HEK293 (cell line): ENCODE measurements around the gene TDG.

ENCODE experiments used
- ZNF350 ChIP-seq: fragments of 450-650 bp; formaldehyde crosslinking; IDR thresholded peaks from 2 replicates; pipeline ENCODE4 v1.5.0; 2017; ENCODE audit warnings: missing biosample characterization, mild to moderate bottlenecking, missing genetic modification characterization
- ZNF777 ChIP-seq: fragments of 450-650 bp; formaldehyde crosslinking; IDR thresholded peaks from 2 replicates; pipeline ENCODE4 v1.5.1; 2017; ENCODE audit warnings: missing biosample characterization, missing genetic modification characterization, borderline replicate concordance
- ZSCAN18 ChIP-seq: fragments of 450-650 bp; formaldehyde crosslinking; IDR thresholded peaks from 2 replicates; pipeline ENCODE4 v1.5.1; 2016; ENCODE audit warnings: missing biosample characterization, missing genetic modification characterization

- TF ChIP-seq ZNF350 (no peak), ZNF777 (tag by site-specific recombination) (no peak), ZSCAN18 (tag by site-specific recombination) (no peak)
Measured at GRCh38 chr12:103933237-103933636, 32.4 kb upstream of the TDG start.
